Measurements from ENCODE around the gene CFAP107.
A peak's percentile ranks its signal among the peaks of the same experiment; 100 is the strongest.

CFAP107 gene

DNA sequence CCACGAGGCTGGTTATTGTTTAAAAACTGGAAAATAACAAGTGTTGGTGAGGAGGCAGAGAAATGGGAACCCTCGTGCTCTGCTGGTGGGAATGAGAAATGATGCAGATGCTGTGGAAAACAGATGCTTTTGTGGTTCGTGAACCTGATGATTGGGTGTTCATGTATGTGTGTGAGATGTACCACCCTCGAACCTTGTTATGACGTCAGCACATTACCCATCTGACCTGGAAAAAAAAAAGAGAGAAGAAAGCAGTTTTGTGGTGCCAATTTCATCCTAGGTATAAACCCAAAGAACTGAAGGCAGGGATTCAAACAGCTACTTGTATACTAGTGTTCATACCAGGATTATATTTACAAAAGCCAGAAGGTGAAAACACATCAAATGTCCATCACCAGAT is 6.4 kb upstream of the CFAP107 start:
- no peak for DNase-seq (ENCODE audit: low read depth)
- no peak for TF ChIP-seq CTCF (conservative IDR thresholded peaks at IDR 0.05; ENCODE audit: low read depth, low read length)

GRCh38 chr1:12741946-12742345 is 4.1 kb upstream of the CFAP107 start:
- no peak overlapping the region for H3K4me3 ChIP-seq (ENCODE audit: low read depth, low read length)
- TF ChIP-seq CTCF (conservative IDR thresholded peaks at IDR 0.05; ENCODE audit: low read depth, low read length) = no peak
- DNase-seq (ENCODE audit: low read depth) = no peak

More for the DNA sequence above, 6.4 kb upstream of the CFAP107 start:
- no peak overlapping the region for H3K4me3 ChIP-seq (ENCODE audit: low read depth, low read length)

DNA sequence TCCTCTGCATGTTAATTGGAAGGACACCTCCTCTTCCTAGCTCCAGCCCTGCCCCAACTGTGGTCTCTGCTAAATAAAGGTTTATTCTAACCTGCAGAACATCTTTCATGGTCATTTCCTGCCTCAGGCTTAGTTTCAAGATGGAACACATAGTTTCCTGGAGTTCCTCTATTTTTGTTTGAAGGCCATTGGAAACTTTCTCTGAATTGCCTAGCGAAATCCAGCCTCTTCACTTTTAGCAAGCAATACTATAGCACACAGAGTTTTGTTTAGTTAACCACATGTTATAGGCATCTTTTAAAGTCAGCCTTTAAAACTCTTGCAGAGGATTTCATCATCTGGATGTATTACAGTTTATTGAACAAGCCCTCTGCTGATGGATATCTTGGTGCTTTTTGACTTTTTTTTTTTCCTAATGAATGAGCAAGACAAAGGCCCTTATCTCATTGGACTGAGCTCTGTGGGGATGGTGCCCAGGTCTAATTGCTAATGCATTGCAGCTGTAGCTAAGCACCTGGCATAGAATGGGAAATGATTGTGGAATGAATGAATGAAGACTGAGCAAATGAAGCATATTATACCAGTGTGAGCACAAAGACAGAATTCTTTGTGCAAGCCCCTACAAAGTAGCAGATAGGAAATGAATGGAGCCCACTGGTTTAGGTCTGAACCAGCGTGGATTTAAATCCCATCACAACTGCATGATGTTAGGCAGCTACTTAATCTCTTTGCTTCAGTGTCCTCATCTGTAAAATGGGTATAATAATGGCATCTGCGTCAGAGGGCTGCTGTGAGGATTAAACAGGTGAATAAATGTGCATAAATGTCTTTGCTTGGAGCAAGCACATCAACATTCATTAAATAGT is 641 bp upstream of the CFAP107 start:
- DNase-seq (ENCODE audit: low read depth) = peak; percentile 2
- no peak overlapping the region for H3K4me3 ChIP-seq (ENCODE audit: low read depth, low read length)
- TF ChIP-seq CTCF (conservative IDR thresholded peaks at IDR 0.05; ENCODE audit: low read depth, low read length) = no peak

DNA sequence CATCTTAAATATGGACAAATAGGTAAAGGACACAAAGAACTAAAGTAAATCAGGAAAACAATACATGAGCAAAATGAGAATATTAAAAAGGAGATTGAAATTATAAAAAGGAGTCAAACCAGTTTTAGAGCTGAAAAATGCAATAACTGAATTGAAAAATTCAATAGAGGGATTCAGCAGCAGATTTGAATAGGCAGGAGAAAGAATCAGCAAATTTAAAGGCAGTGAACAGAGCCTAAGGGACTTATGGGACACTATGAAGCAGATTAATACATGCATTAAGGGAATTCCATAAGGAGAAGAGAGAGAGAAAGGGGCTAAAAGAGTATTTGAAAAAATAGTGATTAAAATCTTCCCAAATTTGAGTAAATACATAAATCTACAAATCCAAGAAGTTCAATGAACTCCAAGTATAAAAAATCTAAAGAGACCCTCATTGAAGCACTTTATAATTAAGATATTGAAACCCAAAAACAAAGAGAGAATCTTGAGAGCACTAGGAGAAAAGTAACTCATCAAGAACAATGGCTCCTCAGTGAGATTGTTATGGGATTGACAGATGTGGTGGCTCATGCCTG is 2.9 kb downstream of the CFAP107 start:
- TF ChIP-seq CTCF (conservative IDR thresholded peaks at IDR 0.05; ENCODE audit: low read depth, low read length) = no peak
- H3K4me3 ChIP-seq (ENCODE audit: low read depth, low read length) = no peak overlapping the region
- DNase-seq (ENCODE audit: low read depth) = no peak

GRCh38 chr1:12754738-12755137 is 8.7 kb downstream of the CFAP107 start:
- no peak for DNase-seq (ENCODE audit: low read depth)
- no peak overlapping the region for H3K4me3 ChIP-seq (ENCODE audit: low read depth, low read length)
- TF ChIP-seq CTCF (conservative IDR thresholded peaks at IDR 0.05; ENCODE audit: low read depth, low read length) = no peak

- DNase-seq (ENCODE audit: low read depth) = no peak
- TF ChIP-seq CTCF (conservative IDR thresholded peaks at IDR 0.05; ENCODE audit: low read depth, low read length) = no peak
Observed at GRCh38 chr1:12756273-12756672, 10.3 kb downstream of the CFAP107 start.

More at GRCh38 chr1:12756273-12756672, 10.3 kb downstream of the CFAP107 start:
- no peak overlapping the region for H3K4me3 ChIP-seq (ENCODE audit: low read depth, low read length)
